Right lobe of liver (tissue), 6 donors: Measurements from ENCODE around the gene MFSD6. TPM values are rescaled to one million over a fixed set of nuclear protein-coding genes. Genes with fewer than 3 reads are reported as not detected.

Experiments
- ATAC-seq, 4 donors: fragments of 200-7000 bp; cut with Tn5 transposase; one replicate each; pipeline ENCODE4 v1.9.1; 2020; ENCODE audit warnings: mild to moderate bottlenecking in 4 of 4, moderate library complexity in 4 of 4
- DNase-seq, 3 donors: peaks; one replicate each; pipeline ENCODE4 v3.0.0-alpha.2; 2020
- H3K27ac ChIP-seq, 3 donors: fragments of 200-600 bp; one replicate each; pipeline ENCODE4 v1.8.0; 2022
- H3K27me3 ChIP-seq, 2 donors: fragments of 200-600 bp; one replicate each; pipeline ENCODE4 v1.8.0; 2022
- H3K36me3 ChIP-seq, 4 donors: fragments of 200-600 bp; sonication (generic) in 1 of 4; one replicate each; pipeline versions ENCODE4 v1.5.1 to v1.8.0; 2017 to 2022; ENCODE audit warnings: control low read depth in 1 of 4
- H3K4me1 ChIP-seq, 4 donors: fragments of 200-600 bp; sonication (generic) in 1 of 4; one replicate each; pipeline versions ENCODE4 v1.5.1 to v1.8.0; 2017 to 2022; ENCODE audit warnings: control low read depth in 1 of 4
- H3K4me3 ChIP-seq, 3 donors: fragments of 200-600 bp; one replicate each; pipeline ENCODE4 v1.8.0; 2022
- H3K9me3 ChIP-seq, 4 donors: fragments of 200-600 bp; sonication (generic) in 1 of 4; one replicate each; pipeline versions ENCODE4 v1.5.1 to v1.8.0; 2017 to 2022; ENCODE audit warnings: control low read depth in 1 of 4
- POLR2A ChIP-seq: fragments of 450-650 bp; IDR thresholded peaks from one replicate; pipeline ENCODE4 v1.6.1; 2017; ENCODE audit warnings: antibody characterized with exemption, mild to moderate bottlenecking
- WGBS: methylation state at CpG from one replicate; pipeline ENCODE4 v1.1.6; 2018; ENCODE audit warnings: low coverage, low lambda C conversion rate; ENCODE audit not compliant: insufficient coverage; ENCODE audit errors: missing lambda C conversion rate; 5-methylcytosine and 5-hydroxymethylcytosine counted together
- intact Hi-C, 2 donors: fragments of 100-400 bp; cut with DNase I; formaldehyde crosslinking; loops; one replicate each; pipeline versions ENCODE4 v1.11.2 to v1.14.1; 2022
- total RNA-seq, 6 experiments: library from RNA; depleted of rRNA in 2 of 6; stranded (reverse); fragments of >200 nt in 2 of 6; fragmentation: NEBNext Ultra II Directional in 3 of 6; extraction: Animal tissue kit (Norgen Biotek cat#: 25700) in 3 of 6; gene quantifications; one replicate each; pipeline versions ENCODE4 v1.1.0 to v1.2.4, GENCODE V29; 2016 to 2023
- TF ChIP-seq, protein P1 (sequence below), 4 donors: fragments of 200-600 bp in 3 of 4; fragments of 450-650 bp in 1 of 4; IDR thresholded peaks; one replicate each; pipeline versions ENCODE4 v1.5.1 to v1.8.0; 2016 to 2022; ENCODE audit warnings: antibody characterized with exemption in 4 of 4, mild to moderate bottlenecking in 2 of 4
- donor health status: DM: no; HTN: yes; CAD: no.
- donor health status: DM: no; HTN: no; CAD: no.
- donor health status: DM: no; HTN: no; CAD: no.
- donor health status: DM: no; HTN: yes; CAD: no.
- donor health status: DM: no; HTN: yes; CAD: no.

The MFSD6 gene
- total RNA-seq, 6 experiments from 2014 or later, result 1.5 to 14.8 (median 4.1) TPM

DNA sequence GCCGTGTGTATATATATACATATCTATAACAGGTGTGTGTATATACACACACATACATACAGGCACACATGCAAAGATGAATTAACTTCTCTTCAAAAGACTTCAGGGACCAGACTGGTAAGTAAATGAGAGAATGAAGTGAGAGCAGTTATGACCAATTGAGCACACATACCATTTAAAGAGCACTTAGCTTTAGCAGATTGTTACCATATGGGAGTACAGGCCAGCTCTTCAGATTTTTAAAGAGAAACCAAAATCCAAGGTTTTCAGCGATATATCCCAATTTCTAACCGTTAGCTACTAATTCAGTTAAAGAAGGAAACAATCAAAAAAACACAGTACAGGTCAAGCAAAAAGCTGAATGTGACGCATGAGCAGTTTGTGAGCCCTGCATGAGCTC is 41.1 kb upstream of the MFSD6 start:
- Histone ChIP-seq H3K9me3 (no peaks in the 10 kb centered on the region), H3K27me3 (no peaks in the 10 kb centered on the region), H3K4me1 (peaks cover 0 to 8% (median 0%) of the 10 kb centered on the region in 4 donors), H3K27ac (no peak overlapping the region), H3K4me3 (no peak overlapping the region), H3K36me3 (peaks cover 0 to 7% (median 2%) of the 10 kb centered on the region in 4 donors)
- TF ChIP-seq, protein P1, sequence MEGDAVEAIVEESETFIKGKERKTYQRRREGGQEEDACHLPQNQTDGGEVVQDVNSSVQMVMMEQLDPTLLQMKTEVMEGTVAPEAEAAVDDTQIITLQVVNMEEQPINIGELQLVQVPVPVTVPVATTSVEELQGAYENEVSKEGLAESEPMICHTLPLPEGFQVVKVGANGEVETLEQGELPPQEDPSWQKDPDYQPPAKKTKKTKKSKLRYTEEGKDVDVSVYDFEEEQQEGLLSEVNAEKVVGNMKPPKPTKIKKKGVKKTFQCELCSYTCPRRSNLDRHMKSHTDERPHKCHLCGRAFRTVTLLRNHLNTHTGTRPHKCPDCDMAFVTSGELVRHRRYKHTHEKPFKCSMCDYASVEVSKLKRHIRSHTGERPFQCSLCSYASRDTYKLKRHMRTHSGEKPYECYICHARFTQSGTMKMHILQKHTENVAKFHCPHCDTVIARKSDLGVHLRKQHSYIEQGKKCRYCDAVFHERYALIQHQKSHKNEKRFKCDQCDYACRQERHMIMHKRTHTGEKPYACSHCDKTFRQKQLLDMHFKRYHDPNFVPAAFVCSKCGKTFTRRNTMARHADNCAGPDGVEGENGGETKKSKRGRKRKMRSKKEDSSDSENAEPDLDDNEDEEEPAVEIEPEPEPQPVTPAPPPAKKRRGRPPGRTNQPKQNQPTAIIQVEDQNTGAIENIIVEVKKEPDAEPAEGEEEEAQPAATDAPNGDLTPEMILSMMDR (IDR thresholded peaks at IDR 0.05), result no peak
- no peak for TF ChIP-seq POLR2A
- ATAC-seq, result no peak
- intact Hi-C loops, result no loop called here
- 93% methylated on average over 4 of the region's 4 CpGs for WGBS
- DNase-seq, result no peak

DNA sequence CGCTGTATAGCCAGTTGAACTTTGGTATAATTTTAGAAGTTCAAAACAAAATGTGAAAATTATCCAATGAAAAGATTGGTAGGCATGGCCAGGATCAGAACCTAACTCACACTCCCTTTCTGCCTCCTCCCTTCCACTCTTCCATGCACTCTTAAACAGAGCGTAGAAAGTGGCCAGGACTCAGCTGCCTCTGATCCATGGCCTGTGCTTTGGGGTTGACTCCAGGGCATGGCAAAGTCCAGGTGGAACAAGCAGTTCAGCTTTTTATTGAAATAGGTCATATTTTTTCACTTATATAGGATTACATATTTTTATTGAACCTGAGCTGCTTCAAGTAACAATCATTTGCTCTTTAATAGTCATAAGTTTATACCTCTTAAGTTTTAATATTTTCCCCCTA is 38.5 kb upstream of the MFSD6 start:
- Histone ChIP-seq H3K9me3 (no peaks in the 10 kb centered on the region), H3K4me1 (peaks cover 0 to 8% (median 1%) of the 10 kb centered on the region in 4 donors), H3K27me3 (no peaks in the 10 kb centered on the region), H3K36me3 (peaks cover 0 to 7% (median 2%) of the 10 kb centered on the region in 4 donors), H3K27ac (peak overlapping the region in 1 of 3 donors; percentile 48), H3K4me3 (no peak overlapping the region)
- TF ChIP-seq POLR2A, result no peak
- TF ChIP-seq, protein P1 (IDR thresholded peaks at IDR 0.05), result no peak
- intact Hi-C loops, result no loop called here
- WGBS, result 66% methylated on average over 2 of the region's 2 CpGs
- ATAC-seq, result peak; percentile 44 to 83 (median 62)
- DNase-seq, result peak in 1 of 3 donors; percentile 61

- ATAC-seq (no peak), DNase-seq (no peak)
- TF ChIP-seq, protein P1 (IDR thresholded peaks at IDR 0.05), result no peak
- no peak for TF ChIP-seq POLR2A
- Histone ChIP-seq H3K9me3 (no peaks in the 10 kb centered on the region), H3K36me3 (no peaks in the 10 kb centered on the region), H3K27ac (peak overlapping the region in 2 of 3 donors; percentile 53 to 67), H3K4me3 (no peak overlapping the region), H3K27me3 (no peaks in the 10 kb centered on the region), H3K4me1 (peaks cover 0 to 14% (median 6%) of the 10 kb centered on the region in 4 donors)
- intact Hi-C loops, result no loop called here
Measured at GRCh38 chr2:190376083-190376482, 32.1 kb upstream of the MFSD6 start.

GRCh38 chr2:190376591-190377245 is 31.4 kb upstream of the MFSD6 start:
- no peaks in the 10 kb centered on the region for H3K27me3 ChIP-seq
- WGBS, result 44% methylated on average over 3 of the region's 3 CpGs
- peak overlapping the region in 2 of 3 donors; percentile 53 to 67 for H3K27ac ChIP-seq
- peaks cover 0 to 14% (median 6%) of the 10 kb centered on the region in 4 donors for H3K4me1 ChIP-seq
- TF ChIP-seq, protein P1 (IDR thresholded peaks at IDR 0.05), result no peak
- TF ChIP-seq POLR2A, result no peak
- no peaks in the 10 kb centered on the region for H3K9me3 ChIP-seq
- H3K4me3 ChIP-seq, result peak overlapping the region in 1 of 3 donors; percentile 4
- ATAC-seq (peak; percentile 52 to 79 (median 71)), DNase-seq (no peak)
- H3K36me3 ChIP-seq, result no peaks in the 10 kb centered on the region
- intact Hi-C loops, result no loop called here
